ENCODE results near the gene CYRIA.

Gene CYRIA

DNA sequence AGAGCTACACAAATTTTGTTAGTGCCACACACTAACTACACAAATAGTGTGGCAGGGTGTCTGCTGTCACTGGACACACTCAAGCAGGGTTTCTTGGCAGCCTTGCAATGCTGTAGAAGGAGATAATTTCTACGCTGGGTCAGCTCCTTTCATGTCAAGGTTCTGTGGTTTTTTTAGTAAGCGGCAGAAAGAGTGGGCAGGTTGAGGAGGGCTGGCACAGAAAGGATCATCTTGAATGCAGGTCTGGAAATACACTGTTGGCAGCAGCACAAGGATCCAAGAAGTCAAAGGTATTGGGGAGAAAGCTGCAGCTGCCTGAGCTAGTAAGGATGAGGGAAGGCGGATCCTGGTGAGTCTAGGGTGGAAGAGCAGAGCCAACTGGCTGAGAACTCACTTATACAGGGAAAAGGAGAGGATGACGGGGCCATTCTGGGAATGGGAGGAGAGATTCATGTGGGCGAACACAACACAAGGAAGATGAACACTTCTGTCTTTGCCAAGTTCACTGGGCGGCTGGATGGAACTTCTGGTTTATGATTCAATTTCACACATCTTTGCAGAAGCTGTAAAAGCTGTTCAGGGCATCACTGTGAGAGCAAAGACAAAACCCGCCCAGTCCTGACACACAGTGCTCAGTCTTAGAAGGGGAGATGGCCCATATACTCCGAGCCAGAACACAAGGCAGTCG is 16.9 kb upstream of the CYRIA start:
- no peak for TF ChIP-seq GATA1 (IDR thresholded peaks at IDR 0.05; ENCODE audit: low read depth, low read length)
- TF ChIP-seq POLR2A (IDR thresholded peaks at IDR 0.05; ENCODE audit: low read length) = no peak
- DNase-seq = no peak

DNA sequence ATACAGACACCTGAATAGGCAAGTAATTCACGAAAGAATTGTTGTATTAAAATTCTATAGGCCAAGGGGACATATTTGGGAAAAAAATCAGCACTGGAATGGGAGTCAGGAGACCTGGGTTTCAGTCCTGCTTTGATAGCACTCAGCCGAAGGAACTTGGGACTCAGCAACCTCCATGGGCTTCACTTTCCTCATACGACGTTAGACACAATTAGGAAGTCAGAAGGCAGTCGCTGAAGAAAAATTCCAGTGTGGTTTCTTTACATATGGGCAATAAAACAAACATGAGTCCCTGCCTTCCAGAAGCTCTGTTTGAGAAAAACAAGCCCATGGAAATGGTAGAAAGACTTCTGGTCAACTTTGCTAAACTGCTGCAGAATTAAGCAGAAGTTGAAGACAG is 15.1 kb upstream of the CYRIA start:
- TF ChIP-seq GATA1 (IDR thresholded peaks at IDR 0.05; ENCODE audit: low read depth, low read length) (no peak), POLR2A (IDR thresholded peaks at IDR 0.05; ENCODE audit: low read length) (no peak)
- no peak for DNase-seq

DNA sequence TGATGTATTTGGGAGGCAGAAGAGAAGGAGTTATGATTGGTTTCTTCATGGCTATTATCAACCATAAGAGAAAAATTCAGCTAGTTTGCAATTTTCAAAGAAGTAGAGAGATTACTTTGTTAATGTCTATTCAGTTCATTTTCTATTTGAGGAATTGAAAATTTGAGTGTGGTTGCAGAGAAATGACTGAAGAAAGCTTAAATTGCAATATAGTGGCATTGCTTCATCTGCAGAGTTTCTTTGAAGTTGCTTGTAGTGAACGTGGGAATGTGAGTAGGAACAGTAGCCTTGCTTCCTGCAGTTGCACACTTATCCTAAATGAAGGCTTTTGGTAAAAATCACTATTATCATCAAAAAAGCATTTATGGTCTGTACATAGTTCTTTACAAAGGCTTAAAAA is 14.7 kb upstream of the CYRIA start:
- no peak for DNase-seq
- TF ChIP-seq POLR2A (IDR thresholded peaks at IDR 0.05; ENCODE audit: low read length) (no peak), GATA1 (IDR thresholded peaks at IDR 0.05; ENCODE audit: low read depth, low read length) (no peak)

DNA sequence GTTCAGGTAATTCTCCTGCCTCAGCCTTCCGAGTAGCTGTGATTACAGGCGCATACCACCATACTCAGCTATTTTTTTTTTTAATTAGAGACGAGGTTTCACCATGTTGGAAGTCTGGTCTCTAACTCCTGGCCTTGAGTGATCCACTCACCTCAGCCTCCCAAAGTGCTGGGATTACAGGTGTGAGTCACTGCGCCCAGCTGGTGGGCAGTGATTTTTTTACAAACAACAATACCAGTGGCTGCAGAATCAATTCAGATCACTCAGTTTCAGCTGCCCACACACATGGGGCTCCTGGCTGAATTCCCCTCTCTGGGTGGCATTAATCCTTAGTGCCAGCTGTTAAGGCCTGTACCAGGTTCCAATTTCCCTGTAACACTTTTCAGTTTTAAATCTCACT is 13.3 kb upstream of the CYRIA start:
- no peak for DNase-seq
- TF ChIP-seq POLR2A (IDR thresholded peaks at IDR 0.05; ENCODE audit: low read length) = no peak

DNA sequence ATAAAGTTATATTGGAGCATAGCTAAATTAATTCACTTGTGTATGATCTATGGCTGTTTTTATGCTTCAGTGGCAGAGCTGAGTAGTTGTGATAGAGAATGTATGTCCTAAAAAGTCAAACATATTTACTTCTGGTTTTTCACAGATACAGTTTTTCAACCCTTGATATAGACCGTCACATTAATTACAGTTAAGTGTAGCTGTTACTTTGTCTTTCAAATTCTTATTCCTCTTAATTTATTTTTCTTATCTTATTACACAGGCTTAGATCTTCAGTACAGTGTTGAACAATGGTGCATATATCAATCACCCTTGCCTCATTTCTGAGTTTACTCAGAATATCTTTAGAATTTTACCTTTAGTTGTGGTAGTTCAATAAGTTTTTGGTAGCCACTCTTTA is 12.2 kb upstream of the CYRIA start:
- DNase-seq = no peak
- TF ChIP-seq POLR2A (IDR thresholded peaks at IDR 0.05; ENCODE audit: low read length) (no peak), GATA1 (IDR thresholded peaks at IDR 0.05; ENCODE audit: low read depth, low read length) (no peak)

DNA sequence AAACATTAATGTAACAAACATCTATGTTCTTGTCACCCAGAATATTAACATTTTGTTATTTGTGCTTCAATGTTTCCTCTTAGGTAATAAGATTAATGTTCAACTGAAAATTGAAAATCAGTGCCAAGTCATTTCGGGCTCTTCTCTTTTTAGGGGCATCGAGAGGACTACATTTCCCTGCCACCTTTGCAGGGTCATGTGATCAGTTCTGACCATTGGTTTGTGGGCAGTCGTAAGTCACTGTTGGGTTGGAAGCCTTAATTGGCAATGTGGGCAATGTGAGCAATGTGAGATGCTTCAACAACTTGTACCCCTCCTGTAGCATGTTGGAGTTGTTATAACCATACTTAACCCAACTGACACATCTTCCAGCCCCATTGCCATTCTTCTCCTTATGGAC is 10.1 kb upstream of the CYRIA start:
- DNase-seq = no peak
- no peak for TF ChIP-seq POLR2A (IDR thresholded peaks at IDR 0.05; ENCODE audit: low read length)
- no peak for TF ChIP-seq GATA1 (IDR thresholded peaks at IDR 0.05; ENCODE audit: low read depth, low read length)

DNA sequence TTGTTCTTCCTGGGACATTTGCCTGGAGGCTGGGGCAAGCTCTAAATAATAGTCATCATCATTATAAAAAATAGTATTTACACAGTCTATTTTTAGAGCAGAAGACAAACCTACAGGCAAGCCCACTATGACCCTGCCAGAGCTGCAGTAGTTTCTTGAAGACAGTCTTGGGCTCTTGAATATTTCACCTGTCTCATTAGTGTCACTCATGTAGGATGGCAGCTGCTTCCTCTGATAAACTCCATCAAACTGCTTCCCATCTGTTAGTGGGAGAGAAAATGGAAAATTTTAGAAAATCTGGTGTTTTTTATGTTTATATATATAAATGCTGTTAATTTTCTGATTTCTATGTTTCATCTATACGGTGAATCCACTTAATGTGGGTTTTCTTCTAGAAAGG is 8.5 kb upstream of the CYRIA start:
- DNase-seq = no peak
- TF ChIP-seq GATA1 (IDR thresholded peaks at IDR 0.05; ENCODE audit: low read depth, low read length) (no peak), POLR2A (IDR thresholded peaks at IDR 0.05; ENCODE audit: low read length) (no peak)

DNA sequence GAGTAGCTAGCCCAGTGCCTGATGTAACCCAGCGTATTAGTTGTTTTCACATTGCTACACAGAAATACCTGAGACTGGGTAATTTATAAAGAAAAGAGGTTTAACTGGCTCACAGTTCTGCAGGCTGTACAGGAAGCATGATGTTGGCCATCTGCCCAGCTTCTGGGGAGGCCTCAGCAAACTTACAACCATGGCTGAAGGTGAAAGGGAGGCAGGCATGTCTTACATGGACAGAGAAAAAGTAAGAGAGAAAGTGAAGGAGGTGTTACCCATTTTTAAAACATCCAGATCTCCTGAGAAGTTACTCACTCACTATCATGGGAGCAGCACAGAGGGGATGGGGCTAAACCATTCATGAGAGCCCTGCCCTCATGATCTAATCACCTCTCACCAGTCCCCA is 6.1 kb upstream of the CYRIA start:
- TF ChIP-seq GATA1 (IDR thresholded peaks at IDR 0.05; ENCODE audit: low read depth, low read length) = no peak
- DNase-seq = peak; percentile 38 to 63

DNA sequence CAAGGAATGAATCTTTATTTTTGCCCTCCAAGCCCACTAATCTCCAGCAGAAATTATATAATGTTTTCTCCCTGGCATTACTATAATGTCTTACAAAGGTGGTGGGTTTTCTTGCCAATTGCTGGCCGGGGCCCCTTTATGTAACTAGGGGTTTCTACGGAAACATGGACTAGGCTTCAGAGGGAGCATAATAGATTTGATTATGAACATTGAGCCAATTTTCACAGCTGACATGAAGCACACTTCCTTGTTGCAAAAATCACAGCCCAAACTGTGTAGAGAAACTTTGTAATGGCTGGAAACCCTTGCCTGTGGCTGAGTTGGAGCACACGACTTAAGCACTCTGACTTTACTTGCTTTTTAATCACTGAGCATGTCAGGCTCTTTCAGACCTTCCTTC is 3.8 kb upstream of the CYRIA start:
- TF ChIP-seq POLR2A (IDR thresholded peaks at IDR 0.05; ENCODE audit: low read length) = no peak
- no peak for TF ChIP-seq GATA1 (IDR thresholded peaks at IDR 0.05; ENCODE audit: low read depth, low read length)
- DNase-seq = no peak

DNA sequence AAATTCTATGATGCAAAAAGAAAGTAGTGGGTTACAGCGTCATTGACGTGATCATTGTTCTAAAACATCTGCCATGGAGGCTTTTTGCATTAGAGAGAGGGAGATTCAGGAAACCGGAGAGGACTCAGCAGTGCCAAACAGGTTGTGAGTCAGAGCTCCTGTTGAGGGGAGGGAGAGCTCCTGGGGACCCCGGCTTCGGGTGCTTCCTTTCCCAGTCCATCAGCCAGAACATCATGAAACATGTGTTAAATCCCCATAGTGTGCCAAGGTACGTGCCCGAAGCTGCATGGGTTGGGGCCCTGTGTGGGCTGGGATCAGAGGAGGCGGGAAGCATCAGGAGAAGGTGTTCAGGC is 791 bp upstream of the CYRIA start:
- TF ChIP-seq POLR2A (IDR thresholded peaks at IDR 0.05; ENCODE audit: low read length) (no peak), GATA1 (IDR thresholded peaks at IDR 0.05; ENCODE audit: low read depth, low read length) (no peak)
- DNase-seq = no peak

DNA sequence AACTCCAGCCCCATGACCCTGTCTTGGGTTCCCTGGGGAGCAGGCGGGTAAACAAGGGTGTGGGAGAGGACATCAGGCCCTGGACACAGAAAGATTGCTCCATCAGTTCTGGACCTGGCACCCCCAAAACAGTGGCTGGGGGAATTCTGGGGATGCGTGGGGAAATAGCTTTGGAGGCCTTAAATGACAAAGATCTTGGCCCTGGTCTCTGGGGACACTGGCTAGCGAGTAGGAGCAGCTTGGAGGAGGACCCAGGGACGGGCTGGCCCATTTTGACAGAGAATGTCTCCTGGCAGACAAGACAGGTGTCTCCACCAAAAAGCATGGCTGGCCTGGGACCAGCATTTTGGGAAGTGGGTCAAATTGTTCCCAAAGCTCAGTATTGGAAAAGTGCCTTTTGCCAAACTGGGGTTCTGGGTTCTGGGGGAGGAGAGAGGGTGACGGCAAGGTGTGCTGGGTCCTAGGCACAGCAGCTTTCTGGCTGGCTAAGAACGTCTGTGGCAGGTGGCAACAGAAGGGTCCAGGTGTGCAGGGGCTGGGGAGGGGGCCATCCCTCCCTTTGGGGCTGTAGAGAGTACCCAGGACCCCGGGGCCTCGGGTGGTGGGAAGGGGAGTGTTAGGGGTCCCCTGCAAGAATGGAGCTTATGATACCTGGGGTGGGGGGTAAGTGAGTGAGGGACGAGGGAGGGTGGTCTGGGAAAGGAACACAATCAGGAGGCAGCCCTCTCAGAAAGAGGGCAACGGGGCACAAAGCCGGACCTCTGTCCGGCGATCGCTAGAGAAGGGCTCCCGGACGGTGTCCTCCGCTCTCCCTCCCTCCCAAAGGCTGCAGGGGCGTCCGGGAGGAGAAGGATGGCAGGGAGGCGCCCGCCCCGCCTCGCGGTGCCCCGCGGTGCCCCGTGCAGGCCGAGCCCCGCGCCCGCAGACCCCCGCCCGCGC is 556 bp downstream of the CYRIA start:
- peak; percentile 28 to 31 for DNase-seq
- TF ChIP-seq GATA1 (IDR thresholded peaks at IDR 0.05; ENCODE audit: low read depth, low read length) = no peak
- no peak for TF ChIP-seq POLR2A (IDR thresholded peaks at IDR 0.05; ENCODE audit: low read length)

DNA sequence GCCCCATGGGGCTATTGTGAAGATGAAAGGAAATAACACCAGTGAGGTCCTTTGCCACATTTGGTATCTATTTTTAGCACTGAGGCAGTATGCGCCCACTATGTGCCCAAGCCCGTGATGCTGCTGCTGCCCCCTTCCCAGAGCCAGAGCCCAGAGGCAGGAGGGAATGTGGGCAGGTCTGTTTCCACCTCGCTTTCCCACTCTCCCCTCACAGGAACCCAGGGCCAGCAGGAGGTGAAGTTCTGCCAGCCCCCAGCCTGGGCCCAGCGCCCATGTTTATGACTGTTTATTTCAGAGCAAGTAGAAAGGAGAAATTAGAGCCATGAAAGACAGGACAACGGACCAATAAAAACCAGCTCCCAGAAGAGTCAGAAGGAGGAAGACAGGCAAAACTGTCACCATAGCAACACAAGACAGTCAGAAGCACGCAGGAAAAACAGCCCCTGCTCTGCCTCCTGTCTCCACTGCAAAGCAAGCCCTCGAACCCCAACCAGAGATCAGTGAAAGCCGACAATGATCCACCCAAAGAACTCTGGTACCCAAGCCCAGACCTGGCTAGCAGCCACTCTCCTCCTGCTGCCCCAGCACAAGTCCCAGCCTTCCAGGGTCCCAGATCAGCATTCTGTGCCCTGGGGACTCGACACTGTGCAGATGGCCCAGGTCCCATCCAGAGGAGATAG is 1.4 kb downstream of the CYRIA start:
- peak; percentile 42 to 53 for DNase-seq

DNA sequence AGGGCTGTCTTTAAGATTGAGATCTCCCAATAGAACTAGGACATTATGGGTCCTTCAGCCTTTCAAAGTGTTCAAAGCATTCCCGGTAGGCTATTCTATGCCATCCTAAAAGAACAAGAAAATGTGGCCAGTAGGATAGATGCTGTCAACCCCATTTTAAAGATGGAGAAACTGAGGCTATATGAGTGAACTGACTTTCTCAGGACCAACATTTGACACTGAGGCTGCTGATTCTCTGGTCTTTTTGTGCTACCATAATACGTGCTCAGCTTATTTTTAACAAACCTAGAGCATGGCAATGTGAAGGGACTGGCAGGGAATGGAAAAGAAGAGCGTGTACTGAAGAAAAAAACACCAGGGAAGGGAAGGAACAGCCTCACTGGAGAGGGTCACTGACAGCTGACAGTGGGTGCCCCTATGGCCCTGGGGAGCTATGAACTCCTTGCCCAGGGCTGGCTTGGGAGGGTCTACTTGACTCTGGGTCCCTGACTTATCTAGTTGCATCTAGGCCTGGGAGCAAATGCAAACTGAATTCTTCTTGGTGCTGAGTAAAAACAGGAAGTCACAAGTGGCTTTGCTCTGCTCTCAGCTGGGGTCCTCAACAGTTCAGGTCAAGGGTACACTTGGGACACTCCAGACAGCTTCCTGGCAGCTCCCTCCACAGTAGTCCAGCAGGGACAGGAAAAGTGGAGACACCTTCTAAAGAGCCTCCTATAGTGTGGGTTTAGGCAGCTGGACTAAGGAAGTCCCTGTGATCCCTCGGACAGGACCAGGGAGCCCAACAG is 2.3 kb downstream of the CYRIA start:
- no peak for TF ChIP-seq POLR2A (IDR thresholded peaks at IDR 0.05; ENCODE audit: low read length)
- no peak for DNase-seq

More for the DNA sequence above, 1.4 kb downstream of the CYRIA start:
- TF ChIP-seq POLR2A (IDR thresholded peaks at IDR 0.05; ENCODE audit: low read length) (no peak), GATA1 (IDR thresholded peaks at IDR 0.05; ENCODE audit: low read depth, low read length) (no peak)

All from erythroblast (primary cell).